Ectodermal cell (in vitro differentiated cells): ENCODE data around the gene MIPOL1.

Source experiments
- H3K27ac ChIP-seq: 2 replicates; pipeline ENCODE4 v1.7.0; 2013; ENCODE audit warnings: mild to moderate bottlenecking, low read depth, low read length; ENCODE audit not compliant: insufficient read depth, poor library complexity, severe bottlenecking
- H3K27me3 ChIP-seq: 2 replicates; pipeline ENCODE4 v1.7.0; 2013; ENCODE audit warnings: mild to moderate bottlenecking, low read length; ENCODE audit not compliant: insufficient read depth, control insufficient read depth, poor library complexity, severe bottlenecking
- H3K36me3 ChIP-seq: one replicate; pipeline ENCODE4 v1.7.0; 2013; ENCODE audit warnings: low read length; ENCODE audit not compliant: control insufficient read depth, insufficient read depth
- H3K4me1 ChIP-seq: one replicate; pipeline ENCODE4 v1.7.0; 2013; ENCODE audit warnings: low read length; ENCODE audit not compliant: control insufficient read depth, insufficient read depth
- H3K4me3 ChIP-seq: 2 replicates; pipeline ENCODE4 v1.7.0; 2013; ENCODE audit warnings: low read depth, low read length, control low read depth; ENCODE audit not compliant: insufficient read depth
- H3K9me3 ChIP-seq: 2 replicates; pipeline ENCODE4 v1.7.0; 2013; ENCODE audit warnings: mild to moderate bottlenecking, low read length, moderate library complexity; ENCODE audit not compliant: control insufficient read depth
- WGBS, 2 experiments: methylation state at CpG; one replicate each; pipeline ENCODE4 v1.1.7; 2013; ENCODE audit warnings: missing lambda C conversion rate in 2 of 2; 5-methylcytosine and 5-hydroxymethylcytosine counted together

MIPOL1 gene

GRCh38 chr14:37490607-37491006 is 292.9 kb downstream of the MIPOL1 start:
- Histone ChIP-seq H3K9me3 (no peaks in the 10 kb centered on the region), H3K36me3 (no peaks in the 10 kb centered on the region), H3K27ac (no peak overlapping the region), H3K4me1 (no peaks in the 10 kb centered on the region), H3K4me3 (no peak overlapping the region), H3K27me3 (no peaks in the 10 kb centered on the region)
- 95 to 96% methylated on average over 3 of the region's 3 CpGs for WGBS, 2 experiments

GRCh38 chr14:37491076-37491475 is 293.3 kb downstream of the MIPOL1 start:
- no peaks in the 10 kb centered on the region for H3K27me3 ChIP-seq
- no peaks in the 10 kb centered on the region for H3K4me1 ChIP-seq
- H3K4me3 ChIP-seq, result no peak overlapping the region
- no peak overlapping the region for H3K27ac ChIP-seq
- 94 to 96% methylated on average over 5 of the region's 5 CpGs for WGBS, 2 experiments
- no peaks in the 10 kb centered on the region for H3K9me3 ChIP-seq
- no peaks in the 10 kb centered on the region for H3K36me3 ChIP-seq

GRCh38 chr14:37493606-37494005 is 295.9 kb downstream of the MIPOL1 start:
- Histone ChIP-seq H3K4me3 (no peak overlapping the region), H3K9me3 (no peaks in the 10 kb centered on the region), H3K27me3 (no peaks in the 10 kb centered on the region), H3K36me3 (no peaks in the 10 kb centered on the region), H3K4me1 (no peaks in the 10 kb centered on the region), H3K27ac (no peak overlapping the region)
- WGBS, 2 experiments, result 100% methylated on average over 1 of the region's 2 CpGs

- 88 to 99% methylated on average over 1 to 2 of the region's 2 CpGs for WGBS, 2 experiments
- H3K27me3 ChIP-seq, result no peaks in the 10 kb centered on the region
- H3K4me3 ChIP-seq, result no peak overlapping the region
- H3K27ac ChIP-seq, result no peak overlapping the region
- H3K9me3 ChIP-seq, result no peaks in the 10 kb centered on the region
- H3K4me1 ChIP-seq, result no peaks in the 10 kb centered on the region
- no peaks in the 10 kb centered on the region for H3K36me3 ChIP-seq
Measured at GRCh38 chr14:37497422-37497821, 299.7 kb downstream of the MIPOL1 start.

GRCh38 chr14:37501877-37502276 is 304.1 kb downstream of the MIPOL1 start:
- Histone ChIP-seq H3K4me1 (no peaks in the 10 kb centered on the region), H3K4me3 (no peak overlapping the region), H3K36me3 (no peaks in the 10 kb centered on the region), H3K9me3 (no peaks in the 10 kb centered on the region), H3K27ac (no peak overlapping the region), H3K27me3 (no peaks in the 10 kb centered on the region)
- WGBS, 2 experiments, result 91 to 92% methylated on average over 5 of the region's 5 CpGs

- Histone ChIP-seq H3K9me3 (no peaks in the 10 kb centered on the region), H3K4me1 (no peaks in the 10 kb centered on the region), H3K36me3 (no peaks in the 10 kb centered on the region), H3K4me3 (no peak overlapping the region), H3K27ac (no peak overlapping the region), H3K27me3 (no peaks in the 10 kb centered on the region)
- 100% methylated on average over 3 of the region's 3 CpGs; no CpG with 5 or more reads in 1 of the 2 experiments for WGBS, 2 experiments
Measured at GRCh38 chr14:37508503-37508902, 310.8 kb downstream of the MIPOL1 start.

GRCh38 chr14:37512173-37512572 is 314.4 kb downstream of the MIPOL1 start:
- no peaks in the 10 kb centered on the region for H3K27me3 ChIP-seq
- H3K9me3 ChIP-seq, result no peaks in the 10 kb centered on the region
- H3K4me3 ChIP-seq, result no peak overlapping the region
- 95 to 100% methylated on average over 1 to 2 of the region's 3 CpGs for WGBS, 2 experiments
- no peaks in the 10 kb centered on the region for H3K4me1 ChIP-seq
- no peak overlapping the region for H3K27ac ChIP-seq
- H3K36me3 ChIP-seq, result no peaks in the 10 kb centered on the region

- Histone ChIP-seq H3K4me1 (no peaks in the 10 kb centered on the region), H3K4me3 (no peak overlapping the region), H3K27me3 (no peaks in the 10 kb centered on the region), H3K9me3 (no peaks in the 10 kb centered on the region), H3K36me3 (no peaks in the 10 kb centered on the region), H3K27ac (no peak overlapping the region)
- WGBS, 2 experiments, result 88 to 91% methylated on average over 3 of the region's 3 CpGs
Measured at GRCh38 chr14:37515771-37516170, 318.0 kb downstream of the MIPOL1 start.

GRCh38 chr14:37526994-37527393 is 329.3 kb downstream of the MIPOL1 start:
- H3K36me3 ChIP-seq, result no peaks in the 10 kb centered on the region
- no peaks in the 10 kb centered on the region for H3K27me3 ChIP-seq
- no CpG with 5 or more reads among the region's 2 CpGs for WGBS, 2 experiments
- H3K27ac ChIP-seq, result no peak overlapping the region
- H3K4me3 ChIP-seq, result no peak overlapping the region
- no peaks in the 10 kb centered on the region for H3K9me3 ChIP-seq
- H3K4me1 ChIP-seq, result no peaks in the 10 kb centered on the region

- no peaks in the 10 kb centered on the region for H3K27me3 ChIP-seq
- 83 to 94% methylated on average over 1 of the region's 1 CpG for WGBS, 2 experiments
- no peaks in the 10 kb centered on the region for H3K9me3 ChIP-seq
Measured at GRCh38 chr14:37539992-37540391, 342.3 kb downstream of the MIPOL1 start.

GRCh38 chr14:37544407-37544806 is 346.7 kb downstream of the MIPOL1 start:
- no peaks in the 10 kb centered on the region for H3K27me3 ChIP-seq
- H3K9me3 ChIP-seq, result no peaks in the 10 kb centered on the region
- no peak overlapping the region for H3K27ac ChIP-seq
- H3K36me3 ChIP-seq, result no peaks in the 10 kb centered on the region
- no peaks in the 10 kb centered on the region for H3K4me1 ChIP-seq
- no peak overlapping the region for H3K4me3 ChIP-seq
- WGBS, 2 experiments, result 81 to 89% methylated on average over 1 to 2 of the region's 2 CpGs

More at GRCh38 chr14:37539992-37540391, 342.3 kb downstream of the MIPOL1 start:
- Histone ChIP-seq H3K27ac (no peak overlapping the region), H3K4me1 (no peaks in the 10 kb centered on the region), H3K4me3 (no peak overlapping the region), H3K36me3 (no peaks in the 10 kb centered on the region)
